Non-pigmented ciliary epithelial cell (primary cell): ENCODE data around the gene HDAC10.
A peak's percentile ranks its signal among the peaks of the same experiment; 100 is the strongest.
"Not testable (repeated sequence)": the region's sequence is repeated elsewhere in the genome, so short reads cannot be mapped to it uniquely, and the experiment has no call there.

Experiments
- DNase-seq: peaks from one replicate; pipeline ENCODE4 v3.0.0-alpha.2; 2010; ENCODE audit warnings: low read depth

The HDAC10 gene

DNA sequence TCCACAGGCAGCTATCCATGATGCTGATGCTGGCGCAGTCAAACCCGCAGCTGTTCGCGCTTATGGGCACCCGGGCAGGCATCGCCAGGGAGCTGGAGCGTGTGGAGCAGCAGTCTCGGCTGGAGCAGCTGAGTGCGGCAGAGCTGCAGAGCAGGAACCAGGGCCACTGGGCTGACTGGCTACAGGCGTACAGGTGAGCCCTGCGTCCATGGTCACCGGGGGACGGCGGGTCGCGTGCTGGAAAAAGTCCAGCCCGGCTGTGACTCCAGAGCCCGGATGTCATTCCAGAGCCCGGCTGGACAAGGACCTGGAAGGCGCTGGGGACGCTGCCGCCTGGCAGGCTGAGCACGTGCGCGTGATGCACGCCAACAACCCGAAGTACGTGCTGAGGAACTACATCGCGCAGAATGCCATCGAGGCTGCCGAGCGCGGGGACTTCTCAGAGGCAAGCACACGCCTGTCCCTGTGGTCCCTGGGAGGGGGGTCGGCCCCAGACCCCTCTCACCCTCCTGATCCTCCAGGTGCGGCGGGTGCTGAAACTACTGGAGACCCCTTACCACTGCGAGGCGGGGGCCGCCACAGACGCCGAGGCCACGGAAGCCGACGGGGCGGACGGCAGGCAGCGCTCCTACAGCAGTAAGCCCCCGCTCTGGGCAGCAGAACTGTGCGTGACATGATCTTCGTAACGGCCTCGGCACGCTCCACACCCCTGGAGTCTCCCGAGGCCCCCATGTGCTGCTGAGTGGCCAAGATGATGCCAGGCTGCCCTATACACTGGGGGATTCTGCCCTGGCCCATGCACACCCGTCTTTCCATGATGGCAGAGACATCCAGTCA is 34.2 kb downstream of the HDAC10 start:
- DNase-seq: no peak

- DNase-seq: no peak
These were observed 34.9 kb downstream of the HDAC10 start for GRCh38 chr22:50216055-50216683.

DNA sequence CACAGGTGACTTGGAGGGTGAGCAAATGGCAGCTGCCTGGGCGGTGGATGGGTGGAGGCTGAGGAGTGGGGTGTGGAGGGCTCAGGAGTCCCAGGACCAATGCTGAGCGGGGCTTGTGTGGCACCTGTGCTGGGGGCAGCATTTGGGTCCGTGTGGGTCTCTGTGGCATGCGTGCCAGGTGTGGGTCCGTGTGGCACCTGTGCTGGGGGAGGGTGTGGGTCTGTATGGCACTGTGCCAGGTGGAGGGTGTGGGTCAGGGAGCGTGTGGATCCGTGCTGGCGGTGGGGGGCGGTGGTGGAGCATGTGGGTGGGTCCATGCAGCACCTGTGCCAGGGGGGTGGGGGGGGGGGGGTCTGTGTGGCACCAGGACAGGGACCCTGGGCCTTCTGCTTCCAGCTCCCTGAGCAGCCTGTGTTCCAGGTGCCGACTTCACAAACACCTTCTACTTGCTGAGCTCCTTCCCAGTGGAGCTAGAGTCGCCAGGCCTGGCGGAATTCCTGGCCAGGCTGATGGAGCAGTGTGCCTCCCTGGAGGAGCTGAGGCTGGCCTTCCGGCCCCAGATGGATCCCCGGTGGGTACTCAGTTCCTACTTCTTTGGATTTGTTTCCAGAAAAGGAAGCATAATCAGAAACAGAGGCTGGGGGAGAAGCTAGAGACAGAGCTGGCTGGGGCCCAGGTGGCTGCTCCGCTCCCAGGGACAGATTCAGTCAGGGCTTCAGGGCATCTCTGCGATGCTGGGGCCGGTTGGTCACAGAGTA is 35.6 kb downstream of the HDAC10 start:
- no peak for DNase-seq

DNA sequence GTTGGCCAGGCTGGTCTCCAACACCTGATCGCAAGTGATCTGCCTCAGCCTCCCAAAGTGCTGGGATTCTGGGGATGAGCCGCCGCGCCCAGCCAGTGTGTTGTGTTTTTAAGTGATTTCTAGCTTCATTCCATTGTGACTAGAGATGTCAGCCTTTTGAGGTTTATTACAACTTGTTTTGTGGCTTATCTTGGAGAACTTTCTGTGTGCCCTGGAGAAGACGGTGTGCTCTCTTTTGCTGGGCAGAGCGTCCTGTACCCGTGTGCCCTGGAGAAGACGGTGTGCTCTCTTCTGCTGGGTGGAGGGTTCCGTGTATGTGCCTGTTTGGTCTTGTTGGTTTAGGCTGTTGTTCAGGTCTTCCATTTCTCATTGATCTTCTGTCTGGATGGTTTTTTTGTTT is 37.8 kb downstream of the HDAC10 start:
- no peak for DNase-seq

DNA sequence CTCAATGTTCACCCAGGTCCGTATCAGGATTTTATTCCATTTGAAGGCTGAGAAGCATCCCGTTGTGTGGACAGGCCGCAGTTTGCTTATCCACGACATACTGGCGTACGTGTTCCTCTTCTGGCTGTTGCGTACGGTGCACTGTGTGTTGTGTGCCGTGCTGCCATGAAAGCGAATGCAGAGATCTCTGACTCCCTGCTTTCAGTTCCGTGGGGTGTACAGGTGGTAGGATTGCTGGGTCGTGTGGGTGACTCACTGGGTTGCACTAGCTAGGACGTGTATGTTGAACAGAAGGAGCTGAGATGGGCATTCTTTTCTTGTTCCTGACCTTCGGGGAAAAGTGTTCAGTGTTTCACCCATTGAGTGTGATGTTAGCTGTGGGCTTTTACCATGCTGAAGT is 39.9 kb downstream of the HDAC10 start:
- no peak for DNase-seq

DNA sequence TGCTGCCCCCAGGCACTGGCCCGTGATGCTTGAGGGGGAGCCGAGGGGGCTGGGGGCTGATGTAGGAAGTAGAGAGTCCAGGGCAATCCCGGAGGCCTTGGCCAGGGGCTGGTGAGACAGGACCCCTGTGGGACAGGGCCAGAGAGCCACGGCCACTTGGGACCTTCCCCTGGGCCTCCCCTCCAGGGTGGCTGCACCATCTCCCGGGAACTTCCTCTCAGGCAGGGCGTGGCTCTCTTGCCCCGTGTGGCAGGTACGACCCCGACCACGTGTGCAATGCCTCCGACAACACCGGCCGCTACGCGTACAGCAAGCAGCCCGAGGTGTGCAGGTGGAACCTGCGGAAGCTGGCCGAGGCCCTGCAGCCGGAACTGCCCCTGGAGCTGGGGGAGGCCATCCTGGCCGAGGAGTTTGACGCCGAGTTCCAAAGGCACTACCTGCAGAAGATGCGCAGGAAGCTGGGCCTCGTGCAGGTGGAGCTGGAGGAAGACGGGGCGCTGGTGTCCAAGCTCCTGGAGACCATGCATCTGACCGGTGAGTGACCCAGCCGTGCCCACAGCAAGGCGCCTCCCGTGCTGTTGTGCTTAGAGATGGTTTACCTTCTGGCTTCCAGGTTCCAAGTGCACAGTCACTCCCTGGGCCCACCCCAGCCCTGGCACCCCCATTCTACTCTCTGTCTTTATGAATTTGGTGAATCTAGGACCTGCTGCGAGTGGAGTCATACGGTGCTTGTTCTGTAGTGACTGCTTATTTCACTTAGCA is 40.5 kb downstream of the HDAC10 start:
- DNase-seq: no peak

- peak; percentile 9 for DNase-seq
These were observed 41.2 kb downstream of the HDAC10 start for GRCh38 chr22:50209893-50210292.

DNA sequence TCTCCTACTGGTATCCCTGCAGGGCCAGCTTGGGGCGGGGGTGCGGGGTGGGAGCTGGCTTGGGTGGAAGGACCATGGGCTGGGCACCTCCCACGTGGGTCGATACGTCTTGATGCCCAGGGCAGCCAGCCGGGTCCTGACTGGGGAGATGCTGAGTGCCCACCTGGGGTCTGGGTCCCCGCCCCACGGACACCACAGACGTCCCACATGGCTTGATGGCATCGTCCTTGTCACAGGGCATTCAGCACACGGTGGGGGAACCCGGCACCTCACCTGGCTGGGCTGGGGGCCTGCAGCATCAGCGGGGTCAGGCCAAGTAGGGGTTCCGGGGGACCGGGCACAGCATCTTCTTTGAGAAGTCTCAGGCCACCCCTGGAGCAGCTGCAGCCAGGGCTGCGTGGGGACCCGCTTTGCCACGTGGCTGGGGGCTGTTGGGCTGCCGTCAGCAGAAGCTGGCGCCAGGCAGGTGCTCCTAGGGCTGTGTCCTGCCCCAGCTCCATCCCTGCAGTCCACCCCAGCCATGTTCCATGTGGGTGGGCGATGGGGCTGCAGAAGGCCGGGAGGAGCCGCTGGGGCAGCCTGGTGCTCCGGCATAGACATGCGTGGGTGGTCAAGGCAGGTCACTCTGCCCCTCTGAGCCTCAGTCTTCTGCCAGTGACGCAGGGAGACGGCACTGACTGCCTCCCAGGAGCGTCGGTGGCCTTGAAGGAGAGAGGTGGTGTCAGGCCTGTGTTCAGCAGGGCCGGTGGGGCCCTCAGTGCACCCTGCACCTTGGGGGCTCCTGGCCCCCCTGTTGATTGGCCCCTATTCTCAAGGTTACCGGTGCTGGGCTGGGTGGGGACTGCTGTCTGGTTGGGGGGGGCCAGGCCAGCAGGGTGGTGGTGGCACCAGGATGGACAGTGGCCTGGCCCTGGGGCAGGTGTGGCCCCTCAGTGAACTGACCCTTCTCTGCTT is 41.8 kb downstream of the HDAC10 start:
- no peak for DNase-seq

- no peak for DNase-seq
These were observed 42.6 kb downstream of the HDAC10 start for GRCh38 chr22:50208430-50208938.

GRCh38 chr22:50207383-50208140 is 43.5 kb downstream of the HDAC10 start:
- DNase-seq: no peak

DNA sequence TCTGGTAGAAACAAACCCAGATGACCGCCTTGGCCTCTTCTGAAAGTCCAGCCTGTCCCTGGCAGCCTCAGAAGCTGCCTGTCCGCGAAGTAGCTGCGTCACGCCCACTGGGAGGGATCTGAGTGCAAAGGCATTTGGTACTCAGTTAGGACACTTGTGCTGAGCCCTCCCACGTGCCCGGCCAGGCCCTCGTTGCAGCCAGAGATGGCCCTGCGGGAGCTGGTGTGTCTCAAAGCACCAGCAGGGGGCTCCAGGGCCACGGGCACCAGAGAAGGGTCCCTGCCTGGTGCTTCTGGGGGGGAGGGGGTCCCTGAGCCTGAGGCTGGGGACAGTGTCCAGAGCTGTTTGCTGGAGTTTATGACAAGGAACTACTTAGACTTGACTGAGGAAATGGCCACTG is 44.5 kb downstream of the HDAC10 start:
- no peak for DNase-seq

DNA sequence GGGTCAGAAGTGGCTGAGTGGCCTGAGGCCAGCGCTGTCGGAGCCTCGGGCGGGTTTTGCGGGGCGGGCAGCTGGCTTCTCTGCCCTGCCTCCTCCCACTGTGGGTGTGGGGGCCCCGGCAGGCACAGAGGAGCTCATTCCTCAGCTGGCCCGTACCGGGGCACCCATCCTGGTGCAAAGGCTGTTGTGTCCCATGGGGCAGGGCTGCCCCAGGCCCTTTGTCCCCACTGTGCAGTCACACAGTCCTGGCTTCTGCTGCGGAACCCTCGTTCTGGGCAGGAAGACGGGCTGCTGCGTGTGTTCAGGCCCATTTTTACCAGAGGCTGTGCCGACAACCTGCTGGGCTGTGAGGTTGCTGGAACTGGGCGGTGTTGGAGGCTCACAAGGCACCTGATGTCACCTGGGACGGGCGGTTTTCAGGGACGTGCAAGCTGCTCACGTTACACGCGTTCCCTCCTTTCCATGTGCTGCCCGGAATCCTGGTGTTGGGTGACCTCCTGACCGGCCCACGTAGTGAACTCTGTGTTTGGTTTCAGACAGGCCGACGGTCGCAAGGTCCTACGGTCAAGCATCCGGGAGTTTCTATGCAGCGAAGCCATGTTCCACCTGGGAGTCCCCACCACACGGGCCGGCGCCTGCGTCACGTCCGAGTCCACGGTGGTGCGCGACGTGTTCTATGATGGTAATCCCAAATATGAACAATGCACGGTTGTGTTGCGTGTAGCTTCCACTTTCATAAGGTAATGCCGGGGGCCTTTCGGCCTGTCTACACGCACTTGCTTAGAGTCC is 45.1 kb downstream of the HDAC10 start:
- no peak for DNase-seq

GRCh38 chr22:50204998-50205397 is 46.1 kb downstream of the HDAC10 start:
- not testable (repeated sequence) for DNase-seq

DNA sequence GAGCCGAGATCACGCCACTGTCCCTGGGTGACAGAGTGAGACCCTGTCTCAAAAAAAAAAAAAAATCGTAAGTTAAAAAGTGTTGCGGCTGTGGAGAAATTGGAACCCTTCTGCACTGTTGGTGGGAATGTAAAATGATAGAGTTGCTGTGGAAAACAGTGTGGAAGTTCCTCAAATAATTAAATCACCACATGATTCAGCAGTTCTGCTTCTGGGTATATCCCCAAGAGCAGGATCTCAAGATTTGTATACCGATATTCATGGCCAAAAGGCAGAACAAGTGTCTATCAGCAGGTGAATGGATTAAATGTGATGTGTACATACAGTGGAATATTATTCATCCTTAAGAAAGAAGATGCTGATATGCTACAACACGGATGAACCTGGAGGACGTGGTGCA is 46.5 kb downstream of the HDAC10 start:
- DNase-seq: no peak

- no peak for DNase-seq
These were observed 47.8 kb downstream of the HDAC10 start for GRCh38 chr22:50203288-50203687.

DNA sequence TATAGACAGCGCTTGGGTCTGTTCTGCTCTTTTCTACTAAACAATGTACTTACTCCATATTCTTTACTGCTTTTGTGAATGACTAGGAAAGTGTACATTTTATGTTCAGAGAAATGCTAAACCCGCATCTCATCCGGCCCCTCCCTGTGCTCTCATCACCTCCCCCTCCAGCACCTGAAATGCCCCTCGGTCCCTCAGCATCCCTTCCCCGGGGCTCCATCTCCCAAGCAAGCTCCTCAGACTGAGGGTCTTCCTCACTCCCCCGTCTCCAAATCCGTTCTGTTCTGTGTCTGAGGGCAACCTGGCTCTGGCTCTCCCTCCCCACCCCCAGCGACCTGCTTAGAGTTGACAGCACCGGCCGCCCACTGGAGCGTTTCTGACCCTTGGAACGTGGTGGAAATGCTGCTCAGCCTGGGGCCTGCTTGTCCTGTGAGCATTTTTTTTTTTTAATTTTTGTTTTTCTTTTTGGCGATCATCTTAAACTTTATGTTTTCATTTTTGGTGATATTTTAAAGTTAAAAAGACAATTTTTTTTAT is 48.9 kb downstream of the HDAC10 start:
- DNase-seq: no peak

GRCh38 chr22:50201191-50202129 is 49.6 kb downstream of the HDAC10 start:
- DNase-seq: no peak
